ENCODE results near the gene NRCAM. TPM values are rescaled to one million over a fixed set of nuclear protein-coding genes. Genes with fewer than 3 reads are reported as not detected.

The NRCAM gene
- total RNA-seq, 1 donor from 2014 or later, result 33.2 TPM

DNA sequence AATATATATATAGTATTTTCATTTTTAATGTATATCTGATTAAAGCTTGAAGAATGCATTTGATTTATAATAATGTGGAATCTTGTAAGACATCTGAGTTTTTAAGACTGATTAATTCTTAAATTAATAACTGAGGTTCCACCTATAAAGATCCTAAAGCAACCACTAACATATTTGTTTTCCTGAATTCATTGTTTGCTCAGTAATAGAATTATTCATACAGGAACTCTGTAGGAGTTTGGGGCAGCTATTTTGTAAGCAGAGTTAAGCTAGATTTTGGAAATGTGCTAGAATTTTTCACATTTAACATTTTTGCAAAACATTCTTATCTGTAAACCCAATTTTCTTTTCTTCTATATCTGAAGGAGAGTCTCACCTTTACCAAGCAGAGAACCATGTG, 88.9 kb downstream of the NRCAM start:
- Mint-ChIP-seq H3K4me1 (peaks cover 26% of the 10 kb centered on the region), H3K27ac (ENCODE audit: unreplicated experiment) (no peak overlapping the region), H3K9me3 (peaks cover 6% of the 10 kb centered on the region), H3K27me3 (ENCODE audit: low read depth) (no peaks in the 10 kb centered on the region), H3K4me3 (no peak overlapping the region), H3K36me3 (ENCODE audit: low read depth) (peaks cover 14% of the 10 kb centered on the region)
- no peak for TF ChIP-seq CTCF (conservative IDR thresholded peaks at IDR 0.05)
- DNase-seq (ENCODE audit: low read depth, low spot score), result no peak

DNA sequence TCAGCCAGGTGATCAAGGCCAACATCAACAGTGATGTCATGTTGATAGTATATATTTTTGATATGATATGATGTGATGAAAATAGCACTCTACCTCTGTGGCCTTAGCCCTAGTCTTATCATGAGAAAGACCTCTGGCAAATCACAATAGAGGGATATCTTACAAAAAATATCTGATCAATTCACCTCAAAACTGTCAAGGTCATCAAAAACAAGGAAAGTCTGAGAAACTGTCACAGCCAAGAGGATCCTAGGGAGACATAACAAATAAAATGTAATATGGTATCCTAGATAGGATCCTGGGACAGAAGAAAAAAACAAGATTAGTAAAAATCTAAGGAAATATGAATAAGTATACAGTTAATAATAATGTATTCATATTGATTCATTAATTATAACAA, 92.6 kb downstream of the NRCAM start:
- H3K36me3 Mint-ChIP-seq (ENCODE audit: low read depth), result peaks cover 8% of the 10 kb centered on the region
- no peak for DNase-seq (ENCODE audit: low read depth, low spot score)
- no peak overlapping the region for H3K4me3 Mint-ChIP-seq
- H3K4me1 Mint-ChIP-seq, result peaks cover 26% of the 10 kb centered on the region
- no peak overlapping the region for H3K27ac Mint-ChIP-seq (ENCODE audit: unreplicated experiment)
- peaks cover 4% of the 10 kb centered on the region for H3K9me3 Mint-ChIP-seq
- no peak for TF ChIP-seq CTCF (conservative IDR thresholded peaks at IDR 0.05)
- no peaks in the 10 kb centered on the region for H3K27me3 Mint-ChIP-seq (ENCODE audit: low read depth)

GRCh38 chr7:108360058-108360800, 96.0 kb downstream of the NRCAM start:
- DNase-seq (ENCODE audit: low read depth, low spot score), result no peak
- TF ChIP-seq CTCF (conservative IDR thresholded peaks at IDR 0.05), result no peak
- Mint-ChIP-seq H3K36me3 (ENCODE audit: low read depth) (peaks cover 10% of the 10 kb centered on the region), H3K27me3 (ENCODE audit: low read depth) (no peaks in the 10 kb centered on the region), H3K4me3 (no peak overlapping the region), H3K27ac (ENCODE audit: unreplicated experiment) (no peak overlapping the region), H3K9me3 (peaks cover 4% of the 10 kb centered on the region), H3K4me1 (peaks cover 20% of the 10 kb centered on the region)

DNA sequence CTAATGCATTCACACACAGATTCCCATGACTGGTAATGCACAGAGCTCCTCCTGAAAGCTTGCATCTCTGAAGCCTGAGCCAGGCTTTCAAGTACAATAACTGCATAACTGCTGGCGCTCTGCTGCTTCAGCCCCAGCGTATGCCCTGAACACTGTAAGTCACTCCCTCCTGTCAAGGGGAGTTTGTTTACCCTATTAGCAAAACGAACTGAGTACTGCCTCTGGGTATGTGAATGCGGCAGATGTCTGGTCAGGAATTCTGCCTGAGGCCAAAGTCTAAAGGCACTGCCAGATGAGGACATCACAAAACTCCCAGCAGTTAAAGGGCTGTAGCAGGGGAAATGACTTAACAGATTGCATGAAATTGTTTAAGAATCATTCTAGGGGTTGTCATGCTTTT, 97.7 kb downstream of the NRCAM start:
- Mint-ChIP-seq H3K4me1 (peaks cover 20% of the 10 kb centered on the region), H3K4me3 (no peak overlapping the region), H3K27me3 (ENCODE audit: low read depth) (no peaks in the 10 kb centered on the region), H3K9me3 (peaks cover 4% of the 10 kb centered on the region), H3K36me3 (ENCODE audit: low read depth) (peaks cover 8% of the 10 kb centered on the region), H3K27ac (ENCODE audit: unreplicated experiment) (no peak overlapping the region)
- no peak for TF ChIP-seq CTCF (conservative IDR thresholded peaks at IDR 0.05)
- no peak for DNase-seq (ENCODE audit: low read depth, low spot score)

- Mint-ChIP-seq H3K9me3 (no peaks in the 10 kb centered on the region), H3K27ac (ENCODE audit: unreplicated experiment) (no peak overlapping the region), H3K4me1 (peaks cover 29% of the 10 kb centered on the region), H3K36me3 (ENCODE audit: low read depth) (peaks cover 2% of the 10 kb centered on the region), H3K4me3 (no peak overlapping the region), H3K27me3 (ENCODE audit: low read depth) (peaks cover 17% of the 10 kb centered on the region)
- TF ChIP-seq CTCF (conservative IDR thresholded peaks at IDR 0.05), result no peak
- no peak for DNase-seq (ENCODE audit: low read depth, low spot score)
Measured at GRCh38 chr7:108351729-108352131, 104.5 kb downstream of the NRCAM start.
